Measurements from ENCODE around the gene KRTAP10-1. TPM values are rescaled to one million over a fixed set of nuclear protein-coding genes. Genes with fewer than 3 reads are reported as not detected.
"Not testable (repeated sequence)": the region's sequence is repeated elsewhere in the genome, so short reads cannot be mapped to it uniquely, and the experiment has no call there.

The KRTAP10-1 gene
- total RNA-seq, 1 experiment from 2014 or later, result not detected

DNA sequence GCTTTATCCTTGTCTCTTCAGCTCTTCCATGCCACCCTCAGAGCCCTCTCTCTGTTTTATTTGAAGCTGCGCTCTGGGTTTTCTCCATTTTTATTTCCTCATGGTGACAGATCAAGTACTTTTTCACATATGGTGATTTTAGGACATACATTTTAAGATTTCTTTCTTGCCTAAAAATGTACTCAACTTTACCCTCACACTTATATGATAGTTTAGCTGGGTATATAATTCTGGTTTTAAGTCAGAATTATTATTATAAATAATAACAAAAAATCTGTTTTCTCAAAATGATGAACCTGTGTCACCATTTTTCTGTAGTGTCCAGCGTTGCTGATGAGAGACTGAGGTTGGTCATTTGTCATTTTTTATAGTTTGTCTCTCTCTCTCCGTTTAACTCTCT is 41.2 kb upstream of the KRTAP10-1 start:
- H3F3A ChIP-seq (ENCODE audit: low read length, unreplicated experiment), result no peaks in the 10 kb centered on the region
- no peaks in the 10 kb centered on the region for H3K36me3 ChIP-seq (ENCODE audit: low read depth, low read length)
- TF ChIP-seq CTCF (conservative IDR thresholded peaks at IDR 0.05; ENCODE audit: low read depth, low read length) (no peak), EZH2 (IDR thresholded peaks at IDR 0.05; ENCODE audit: low read length, unreplicated experiment) (no peak), EZH2phosphoT487 (IDR thresholded peaks at IDR 0.05; ENCODE audit: borderline replicate concordance, low read length) (no peak)
- no peaks in the 10 kb centered on the region for H3K9me2 ChIP-seq (replicated peaks; ENCODE audit: low read length)
- H3K9me3 ChIP-seq (ENCODE audit: low read length), result 0 out of 2 replicates have a peak, but pooled peaks cover 5% of the 10 kb centered on the region
- ChIA-PET POLR2A (ENCODE audit: unreplicated experiment) (no interaction called here), CTCF (interaction anchor here (1.7 kb wide), 1 partner anchor 213 kb away, joined by 4 read pairs; no protein-coding TSS in a partner anchor)
- DNase-seq (no peak), ATAC-seq (no peak)
- H3K4me3 ChIP-seq (ENCODE audit: low read length), result no peak overlapping the region
- peaks cover 10% of the 10 kb centered on the region; the same call in 1 of the 2 replicates for H3K4me1 ChIP-seq (ENCODE audit: insufficient read depth, low read length)
- H4K20me1 ChIP-seq (ENCODE audit: low read length), result no peaks in the 10 kb centered on the region
- intact Hi-C loops (cut with micrococcal nuclease), result no loop called here
- no TSS peak for BruUV-seq (replicated peaks)
- H2AFZ ChIP-seq (ENCODE audit: low read length), result no peak overlapping the region
- H3K27ac ChIP-seq (ENCODE audit: low read length), result no peak overlapping the region
- H3K9ac ChIP-seq (ENCODE audit: low read length), result no peak overlapping the region
- H3K27me3 ChIP-seq (ENCODE audit: low read length), result no peaks in the 10 kb centered on the region
- no peak overlapping the region for H3K4me2 ChIP-seq (ENCODE audit: low read length)
- no peaks in the 10 kb centered on the region for H3K79me2 ChIP-seq (ENCODE audit: low read length)

DNA sequence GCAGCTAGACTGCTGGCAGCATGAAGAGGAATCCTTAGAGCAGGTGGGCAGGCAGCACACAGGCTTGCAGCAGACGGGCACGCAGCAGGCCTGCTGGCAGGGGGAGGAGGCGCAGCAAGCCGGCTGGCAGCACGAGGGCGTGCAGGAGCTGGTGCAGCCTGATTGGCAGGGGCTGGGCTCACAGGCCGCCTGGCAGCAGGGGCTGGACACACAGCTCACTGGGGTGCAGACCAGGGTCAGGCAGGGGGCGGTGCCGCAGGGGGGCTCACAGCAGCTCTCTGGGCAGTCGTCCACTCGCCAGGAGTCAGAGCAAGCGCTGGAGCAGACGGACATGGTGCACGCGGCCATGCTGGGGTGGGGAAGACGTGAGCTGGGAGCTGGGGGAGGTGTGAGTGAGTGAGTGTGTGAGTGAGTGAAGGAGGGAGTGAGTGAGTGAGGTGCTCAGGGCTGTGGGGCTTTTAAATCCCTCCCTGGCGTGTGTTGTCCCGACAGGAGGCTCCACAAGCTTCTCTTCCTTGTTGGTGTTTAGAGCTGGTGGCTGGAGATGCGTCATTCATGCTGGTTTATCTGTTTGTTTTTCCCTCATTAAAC is 40.3 kb upstream of the KRTAP10-1 start, which contains the start of gene KRTAP10-5:
Gene KRTAP10-5, minus strand, starts transcription at position 374 of the 591 bp plus-strand sequence. Its CDS starts 26 bp downstream, at position 348.
- POLR2A ChIA-PET (ENCODE audit: unreplicated experiment); H3K79me2 ChIP-seq (ENCODE audit: low read length); BruUV-seq (replicated peaks); H3K36me3 ChIP-seq (ENCODE audit: low read depth, low read length); H3K9me2 ChIP-seq (replicated peaks; ENCODE audit: low read length); intact Hi-C loops (cut with micrococcal nuclease); H3K9me3 ChIP-seq (ENCODE audit: low read length); H3K27me3 ChIP-seq (ENCODE audit: low read length); H4K20me1 ChIP-seq (ENCODE audit: low read length); H3F3A ChIP-seq (ENCODE audit: low read length, unreplicated experiment); H3K4me1 ChIP-seq (ENCODE audit: insufficient read depth, low read length): not testable (repeated sequence)
- peak within 1 kb of the TSS; percentile 61 for H2AFZ ChIP-seq (ENCODE audit: low read length)
- H3K4me2 ChIP-seq (ENCODE audit: low read length), result peak within 1 kb of the TSS; percentile 82
- peak; percentile 86 for ATAC-seq
- H3K27ac ChIP-seq (ENCODE audit: low read length), result peak within 1 kb of the TSS; percentile 40
- peak within 1 kb of the TSS; percentile 11; the same call in 1 of the 2 replicates for H3K9ac ChIP-seq (ENCODE audit: low read length)
- peak within 1 kb of the TSS; percentile 51 for H3K4me3 ChIP-seq (ENCODE audit: low read length)
- DNase-seq, result peak; percentile 64
- CTCF ChIA-PET, result interaction anchor here (0.6 to 1.7 kb wide), 3 partner anchors 92 to 213 kb away, joined by 4 to 12 read pairs (median 4); no protein-coding TSS in a partner anchor

DNA sequence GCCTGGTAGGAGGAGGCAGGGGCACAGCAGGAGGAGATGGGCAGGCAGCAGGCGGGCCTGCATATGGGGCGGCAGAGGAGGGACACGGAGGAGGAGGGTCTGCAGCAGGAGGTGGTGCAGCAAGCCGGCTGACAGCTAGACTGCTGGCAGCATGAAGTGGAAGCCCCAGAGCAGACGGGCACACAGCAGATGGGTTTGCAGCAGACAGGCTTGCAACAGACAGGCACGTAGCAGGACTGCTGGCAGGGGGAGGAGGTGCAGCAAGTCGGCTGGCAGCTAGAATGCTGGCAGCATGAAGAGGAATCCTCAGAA is 39.8 kb upstream of the KRTAP10-1 start:
- Histone ChIP-seq H3K27me3 (ENCODE audit: low read length) (no peaks in the 10 kb centered on the region), H3F3A (ENCODE audit: low read length, unreplicated experiment) (no peaks in the 10 kb centered on the region), H3K9me3 (ENCODE audit: low read length) (0 out of 2 replicates have a peak, but pooled peaks cover 5% of the 10 kb centered on the region), H3K27ac (ENCODE audit: low read length) (no peak overlapping the region), H3K4me2 (ENCODE audit: low read length) (peak overlapping the region; percentile 82), H3K79me2 (ENCODE audit: low read length) (no peaks in the 10 kb centered on the region), H2AFZ (ENCODE audit: low read length) (peak overlapping the region; percentile 61; the same call in 1 of the 2 replicates), H3K4me3 (ENCODE audit: low read length) (peak overlapping the region; percentile 51; the same call in 1 of the 2 replicates), H3K4me1 (ENCODE audit: insufficient read depth, low read length) (peaks cover 10% of the 10 kb centered on the region; the same call in 1 of the 2 replicates), H3K9ac (ENCODE audit: low read length) (no peak overlapping the region), H3K36me3 (ENCODE audit: low read depth, low read length) (no peaks in the 10 kb centered on the region), H4K20me1 (ENCODE audit: low read length) (no peaks in the 10 kb centered on the region), H3K9me2 (replicated peaks; ENCODE audit: low read length) (no peaks in the 10 kb centered on the region)
- TF ChIP-seq EZH2 (IDR thresholded peaks at IDR 0.05; ENCODE audit: low read length, unreplicated experiment) (no peak), EZH2phosphoT487 (IDR thresholded peaks at IDR 0.05; ENCODE audit: borderline replicate concordance, low read length) (no peak), CTCF (conservative IDR thresholded peaks at IDR 0.05; ENCODE audit: low read depth, low read length) (no peak)
- ATAC-seq (peak; percentile 8), DNase-seq (no peak)
- no TSS peak for BruUV-seq (replicated peaks)
- ChIA-PET CTCF (interaction anchor here (1.7 kb wide), 1 partner anchor 214 kb away, joined by 4 read pairs; no protein-coding TSS in a partner anchor), POLR2A (ENCODE audit: unreplicated experiment) (no interaction called here)
- intact Hi-C loops (cut with micrococcal nuclease), result no loop called here
